ENCODE results near the gene TMEM63A.

DNA sequence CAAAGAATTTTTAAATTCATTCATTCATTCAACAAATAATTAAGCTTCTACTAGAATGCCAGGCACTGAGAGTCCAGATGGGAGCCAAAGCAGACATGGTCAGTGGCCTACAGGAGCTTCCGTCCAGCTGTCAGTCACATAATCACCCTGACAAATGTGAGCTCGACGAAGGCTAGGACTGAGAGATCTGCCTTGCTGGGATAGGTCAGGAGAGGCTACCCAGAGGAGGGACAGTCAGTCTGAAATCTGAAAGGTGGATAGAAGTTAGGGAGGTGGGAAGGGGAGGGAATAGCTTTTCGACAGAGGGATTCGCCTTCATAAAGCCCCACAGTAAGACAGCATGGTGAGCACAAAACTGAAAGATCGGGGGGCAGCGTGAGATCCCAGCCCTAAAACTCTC, 64.0 kb downstream of the TMEM63A start:
- no peak for TF ChIP-seq SIX5 (IDR thresholded peaks at IDR 0.05; ENCODE audit: low read depth, low read length, severe bottlenecking)
- no peak for TF ChIP-seq KDM1A (IDR thresholded peaks at IDR 0.05; ENCODE audit: borderline replicate concordance)
- no peak for TF ChIP-seq CTCF (IDR thresholded peaks at IDR 0.05 in 2 of 3, conservative IDR thresholded peaks at IDR 0.05 in 1 of 3; ENCODE audit: control insufficient read depth in 2 of 3, extremely low read depth in 1 of 3, insufficient read depth in 1 of 3, low read depth in 3 of 3, low read length in 3 of 3)
- TF ChIP-seq CHD4 (IDR thresholded peaks at IDR 0.05): no peak
- TF ChIP-seq BACH1 (IDR thresholded peaks at IDR 0.05; ENCODE audit: borderline replicate concordance): no peak
- no peak for TF ChIP-seq POLR2A (IDR thresholded peaks at IDR 0.05; ENCODE audit: low read depth, low read length)
- TF ChIP-seq FOXM1 (IDR thresholded peaks at IDR 0.05; ENCODE audit: low read depth, low read length): no peak
